NCI-H748 (cell line): Measurements from ENCODE around the gene PTK7.
"Not testable (repeated sequence)": the region's sequence is repeated elsewhere in the genome, so short reads cannot be mapped to it uniquely, and the experiment has no call there.

Experiments
- DNase-seq: peaks from one replicate; lab custom pipeline; 2025; ENCODE audit not compliant: unreplicated experiment; lab: John Stamatoyannopoulos, UW

The PTK7 gene

GRCh38 chr6:43117466-43117865 lies 41.4 kb downstream of the PTK7 start:
- not testable (repeated sequence) for DNase-seq

- DNase-seq, result no peak
Measured at GRCh38 chr6:43119482-43119881, 43.4 kb downstream of the PTK7 start.

- DNase-seq, result no peak
Measured at GRCh38 chr6:43120101-43120763, 44.1 kb downstream of the PTK7 start.

- DNase-seq, result no peak
Measured at GRCh38 chr6:43120944-43121913, 45.1 kb downstream of the PTK7 start.

GRCh38 chr6:43122146-43122545 lies 46.0 kb downstream of the PTK7 start:
- DNase-seq, result no peak

GRCh38 chr6:43123461-43124314 lies 47.6 kb downstream of the PTK7 start:
- no peak for DNase-seq

GRCh38 chr6:43124481-43124880 lies 48.4 kb downstream of the PTK7 start:
- no peak for DNase-seq

- DNase-seq, result no peak
Measured at GRCh38 chr6:43125119-43125518, 49.0 kb downstream of the PTK7 start.

GRCh38 chr6:43125555-43125954 lies 49.4 kb downstream of the PTK7 start:
- DNase-seq, result no peak

GRCh38 chr6:43127180-43127579 lies 51.1 kb downstream of the PTK7 start:
- no peak for DNase-seq

GRCh38 chr6:43127877-43128276 lies 51.8 kb downstream of the PTK7 start:
- no peak for DNase-seq

- DNase-seq, result no peak
Measured at GRCh38 chr6:43128926-43129325, 52.8 kb downstream of the PTK7 start.

- DNase-seq, result no peak
Measured at GRCh38 chr6:43129434-43130194, 53.5 kb downstream of the PTK7 start.

GRCh38 chr6:43130429-43130828 lies 54.3 kb downstream of the PTK7 start:
- DNase-seq, result no peak

- not testable (repeated sequence) for DNase-seq
Measured at GRCh38 chr6:43131379-43131778, 55.3 kb downstream of the PTK7 start.

- DNase-seq, result no peak
Measured at GRCh38 chr6:43138267-43138666, 62.2 kb downstream of the PTK7 start.

GRCh38 chr6:43139973-43140372 lies 63.9 kb downstream of the PTK7 start:
- DNase-seq, result not testable (repeated sequence)

- DNase-seq, result no peak
Measured at GRCh38 chr6:43141644-43142043, 65.5 kb downstream of the PTK7 start.

GRCh38 chr6:43142101-43142500 lies 66.0 kb downstream of the PTK7 start:
- DNase-seq, result no peak
